Endothelial cell of umbilical vein (primary cell): ENCODE data around the gene CDKN2D. TPM values are rescaled to one million over a fixed set of nuclear protein-coding genes. Genes with fewer than 3 reads are reported as not detected.

Experiments
- BruUV-seq: library from RNA; stranded (reverse); fragments of 400-500 nt; replicated peaks from 2 replicates; lab custom pipeline; 2021; lab: Mats Ljungman, UMichigan
- CTCF ChIA-PET: fragments of 300-600, 350-600 bp; sonication (Branson Sonifier 250); formaldehyde crosslinking; loops from one replicate; lab custom pipeline; 2021; ENCODE audit warnings: antibody characterized with exemption, inconsistent platforms; lab: Charles Lee
- POLR2A ChIA-PET: fragments of 300-600, 350-600 bp; sonication (Branson Sonifier 250); formaldehyde crosslinking; loops from one replicate; lab custom pipeline; 2021; ENCODE audit warnings: antibody characterized with exemption, inconsistent platforms; lab: Charles Lee
- DNase-seq: peaks from one replicate; pipeline ENCODE4 v3.0.0-alpha.2; 2011; ENCODE audit warnings: low read depth, low spot score
- FAIRE-seq: peaks from 2 replicates; lab custom pipeline; 2011; peaks lifted over from hg19 to GRCh38; lab: Jason Lieb, UNC
- H2AFZ ChIP-seq: 2 replicates; pipeline ENCODE4 v1.6.0; 2012; ENCODE audit warnings: low read depth, low read length, control low read depth, inconsistent platforms
- H3K27ac ChIP-seq: 2 replicates; pipeline ENCODE4 v1.5.1; 2011; ENCODE audit warnings: low read depth, mild to moderate bottlenecking, control low read depth, low read length, moderate library complexity; ENCODE audit not compliant: insufficient read depth
- H3K27me3 ChIP-seq, 2 experiments: 2 replicates each; pipeline versions ENCODE4 v1.6.0 to v1.6.1; 2011; ENCODE audit warnings: low read length in 2 of 2, mixed read lengths in 1 of 2; ENCODE audit not compliant: control insufficient read depth in 2 of 2, insufficient read depth in 2 of 2
- H3K36me3 ChIP-seq, 2 experiments: 2 replicates in 1 of 2; 3 replicates in 1 of 2; pipeline ENCODE4 v1.5.1; 2011; ENCODE audit warnings: low read length in 2 of 2, mild to moderate bottlenecking in 1 of 2, moderate library complexity in 1 of 2; ENCODE audit not compliant: control insufficient read depth in 2 of 2, insufficient read depth in 2 of 2; ENCODE audit errors: extremely low read depth in 1 of 2
- H3K4me1 ChIP-seq: 3 replicates; pipeline ENCODE4 v1.5.1; 2011; ENCODE audit warnings: mild to moderate bottlenecking, low read length; ENCODE audit not compliant: control insufficient read depth, insufficient read depth; ENCODE audit errors: extremely low read depth
- H3K4me2 ChIP-seq: 2 replicates; pipeline ENCODE4 v1.6.1; 2011; ENCODE audit warnings: low read length, control low read depth, mixed read lengths; ENCODE audit not compliant: insufficient read depth
- H3K4me3 ChIP-seq, 3 experiments: fragments of 200-600 bp in 1 of 3; sonication (generic), shearing (Covaris generic) in 1 of 3; replicated peaks in 1 of 3; 2 replicates each; pipeline ENCODE4 v1.5.1; 2011 to 2016; ENCODE audit warnings: control low read depth in 3 of 3, low read length in 3 of 3, mild to moderate bottlenecking in 2 of 3, inconsistent platforms in 1 of 3, low read depth in 1 of 3, moderate library complexity in 1 of 3; ENCODE audit not compliant: insufficient read depth in 1 of 3
- H3K79me2 ChIP-seq: 2 replicates; pipeline ENCODE4 v1.6.0; 2012; ENCODE audit warnings: low read length, inconsistent platforms; ENCODE audit not compliant: control insufficient read depth, insufficient read depth
- H3K9ac ChIP-seq: replicated peaks from 2 replicates; pipeline ENCODE3; 2011; ENCODE audit warnings: low read length, control low read depth; ENCODE audit not compliant: insufficient read depth; ENCODE audit errors: extremely low read depth
- H3K9me1 ChIP-seq: replicated peaks from 3 replicates; pipeline ENCODE4 v1.6.0; 2011; ENCODE audit warnings: mild to moderate bottlenecking, low read length; ENCODE audit not compliant: control insufficient read depth, insufficient read depth; ENCODE audit errors: extremely low read depth
- H3K9me3 ChIP-seq: replicated peaks from 2 replicates; pipeline ENCODE4 v1.5.1; 2012; ENCODE audit warnings: low read length, inconsistent platforms; ENCODE audit not compliant: control insufficient read depth, insufficient read depth
- H4K20me1 ChIP-seq: replicated peaks from 2 replicates; pipeline ENCODE3; 2011; ENCODE audit warnings: mild to moderate bottlenecking, low read length; ENCODE audit not compliant: control insufficient read depth, insufficient read depth; ENCODE audit errors: extremely low read depth
- EZH2 ChIP-seq: IDR thresholded peaks from 2 replicates; pipeline ENCODE4 v1.6.1; 2012; ENCODE audit warnings: borderline replicate concordance, low read depth, mild to moderate bottlenecking, moderate library complexity, low read length, inconsistent platforms; ENCODE audit not compliant: severe bottlenecking
- GATA2 ChIP-seq: IDR thresholded peaks from 2 replicates; pipeline ENCODE4 v1.7.0; 2011; ENCODE audit warnings: low read depth, mild to moderate bottlenecking, moderate library complexity, mixed read lengths, low read length; ENCODE audit not compliant: insufficient read length, insufficient read depth
- JUN ChIP-seq: IDR thresholded peaks from 2 replicates; pipeline ENCODE4 v1.6.1; 2011; ENCODE audit warnings: borderline replicate concordance, low read depth; ENCODE audit not compliant: insufficient read length, insufficient read depth
- POLR2A ChIP-seq: IDR thresholded peaks from 2 replicates; pipeline ENCODE4 v1.6.1; 2012; ENCODE audit warnings: low read depth, mild to moderate bottlenecking, control low read depth, low read length
- POLR2AphosphoS5 ChIP-seq: IDR thresholded peaks from 2 replicates; pipeline ENCODE4 v1.6.1; 2012; ENCODE audit warnings: low read depth, mild to moderate bottlenecking, control low read depth, low read length, moderate library complexity; ENCODE audit not compliant: insufficient read depth
- dilution Hi-C: fragments of 300-500 bp; cut with MboI; formaldehyde crosslinking; loops from one replicate; pipeline ENCODE4 v1.15.0; 2019; ENCODE audit warnings: low sequenced_read_pairs; ENCODE audit not compliant: extremely low pct_ligation_motif_present
- intact Hi-C: fragments of 100-400 bp; cut with micrococcal nuclease; formaldehyde crosslinking; loops from one replicate; pipeline ENCODE4 v1.10.0; 2022
- polyA plus RNA-seq, 4 experiments: library from polyadenylated mRNA; depleted of rRNA in 3 of 4; stranded (reverse) in 3 of 4; unstranded in 1 of 4; fragments of >200 nt; gene quantifications; 2 replicates each; pipeline versions ENCODE4 v1.2.1 to v1.2.3, GENCODE V29; 2011 to 2012; ENCODE audit warnings: missing spikeins in 1 of 4
- total RNA-seq: library from RNA; stranded (reverse); gene quantifications from 2 replicates; pipeline ENCODE4 v1.2.3, GENCODE V29; 2021
- TF ChIP-seq, protein P1 (sequence below): IDR thresholded peaks from 2 replicates; pipeline ENCODE4 v1.6.1; 2011; ENCODE audit not compliant: insufficient read depth, insufficient read length

Gene CDKN2D
- total and polyA plus RNA-seq, 2 donors (not counting 3 experiments of a cell fraction or from before 2014, with no cell fraction given), result 5.9 to 9.8 TPM

DNA sequence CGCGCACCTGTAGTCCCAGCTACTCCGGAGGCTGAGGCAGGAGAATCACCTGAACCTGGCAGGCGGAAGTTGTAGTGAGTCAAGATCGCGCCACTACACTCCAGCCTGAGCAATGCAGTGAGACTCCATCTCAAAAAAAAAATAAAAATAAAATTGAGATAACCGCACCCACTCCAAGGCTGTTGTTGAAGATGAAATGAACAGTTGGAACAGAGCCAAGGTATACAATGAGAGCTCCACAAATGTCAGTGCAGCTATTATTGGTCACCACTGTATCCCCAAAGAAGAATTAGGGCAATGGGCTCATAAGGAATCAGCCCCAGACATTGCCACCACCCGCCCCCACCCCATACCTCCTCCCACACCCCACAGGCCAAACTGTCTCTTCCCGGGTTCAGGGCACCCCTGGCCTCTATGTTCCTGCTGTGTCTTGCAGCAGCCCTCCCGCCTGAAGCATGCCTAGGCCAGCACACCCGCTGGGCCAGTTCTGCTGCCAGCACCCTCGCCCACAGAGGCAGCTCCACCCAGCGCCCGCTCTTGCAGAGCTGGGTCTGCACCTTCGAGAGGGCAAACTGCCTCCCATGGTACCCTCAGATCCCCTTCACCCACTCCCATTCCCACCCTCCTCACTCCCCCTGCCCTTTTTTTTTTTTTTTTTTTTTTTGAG lies 48.0 kb downstream of the CDKN2D start:
- Histone ChIP-seq H3K9me1 (no peaks in the 10 kb centered on the region), H3K27me3 (peaks cover 29 to 40% of the 10 kb centered on the region in 2 experiments), H4K20me1 (no peaks in the 10 kb centered on the region), H3K4me1 (peaks cover 2% of the 10 kb centered on the region), H3K36me3 (no peaks in the 10 kb centered on the region), H3K9me3 (no peaks in the 10 kb centered on the region), H3K4me3 (no peak overlapping the region), H3K27ac (no peak overlapping the region), H3K9ac (no peak overlapping the region), H3K79me2 (no peaks in the 10 kb centered on the region), H2AFZ (no peak overlapping the region), H3K4me2 (no peak overlapping the region)
- TF ChIP-seq POLR2AphosphoS5, result no peak
- TF ChIP-seq, protein P1, sequence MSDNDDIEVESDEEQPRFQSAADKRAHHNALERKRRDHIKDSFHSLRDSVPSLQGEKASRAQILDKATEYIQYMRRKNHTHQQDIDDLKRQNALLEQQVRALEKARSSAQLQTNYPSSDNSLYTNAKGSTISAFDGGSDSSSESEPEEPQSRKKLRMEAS, result no peak
- TF ChIP-seq GATA2, result no peak
- dilution Hi-C loops, result no loop called here
- FAIRE-seq (no peak), DNase-seq (no peak)
- POLR2A ChIA-PET, result no interaction called here
- intact Hi-C loops, result no loop called here
- no TSS peak for BruUV-seq
- CTCF ChIA-PET, result interaction anchor here (1.0 to 2.2 kb wide), 4 partner anchors 15 to 179 kb away, joined by 3 to 6 read pairs (median 4); no protein-coding TSS in a partner anchor

DNA sequence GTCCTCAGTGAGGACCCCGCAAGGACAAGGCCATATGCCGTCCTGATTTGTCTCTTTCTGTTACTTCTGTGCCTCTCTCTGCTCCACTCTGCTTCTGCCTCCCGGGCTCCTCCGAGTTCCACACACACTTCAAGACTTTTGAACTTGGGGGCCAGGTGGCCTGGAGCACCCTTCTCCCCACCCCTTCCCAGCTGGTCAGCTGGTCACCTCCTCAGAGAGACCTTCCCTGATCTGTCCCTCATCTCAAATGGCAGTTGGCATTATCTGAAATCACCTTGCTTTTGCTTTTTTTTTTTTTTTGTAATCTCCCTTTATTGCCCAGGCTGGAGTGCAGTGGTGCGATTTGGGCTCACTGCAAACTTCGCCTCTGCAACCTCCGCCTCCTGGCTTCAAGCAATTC lies 49.4 kb downstream of the CDKN2D start:
- Histone ChIP-seq H3K9me3 (no peaks in the 10 kb centered on the region), H3K9me1 (no peaks in the 10 kb centered on the region), H3K79me2 (no peaks in the 10 kb centered on the region), H3K36me3 (no peaks in the 10 kb centered on the region), H3K9ac (no peak overlapping the region), H4K20me1 (no peaks in the 10 kb centered on the region), H3K4me2 (no peak overlapping the region), H3K27ac (no peak overlapping the region), H3K4me3 (no peak overlapping the region), H3K4me1 (peaks cover 2% of the 10 kb centered on the region), H3K27me3 (peaks cover 41 to 53% of the 10 kb centered on the region in 2 experiments), H2AFZ (no peak overlapping the region)
- CTCF ChIA-PET, result interaction anchor here (1.1 to 1.6 kb wide), 2 partner anchors 13 to 180 kb away, joined by 3 to 6 read pairs; no protein-coding TSS in a partner anchor
- POLR2A ChIA-PET, result no interaction called here
- dilution Hi-C loops, result no loop called here
- no peak for TF ChIP-seq POLR2A
- no peak for TF ChIP-seq POLR2AphosphoS5
- TF ChIP-seq JUN, result no peak
- TF ChIP-seq EZH2, result no peak
- intact Hi-C loops, result no loop called here
- DNase-seq (no peak), FAIRE-seq (no peak)
- no TSS peak for BruUV-seq
